Measurements from ENCODE around the gene MCMBP.

GRCh38 chr10:119801176-119801575 lies 71.5 kb downstream of the MCMBP start:
- TF ChIP-seq NFIC (IDR thresholded peaks at IDR 0.05) (no peak), MAX (IDR thresholded peaks at IDR 0.05) (no peak), YY1 (IDR thresholded peaks at IDR 0.05; ENCODE audit: low read depth) (no peak), TEAD4 (IDR thresholded peaks at IDR 0.05) (no peak), TAF1 (IDR thresholded peaks at IDR 0.05; ENCODE audit: low read depth) (no peak), RAD21 (IDR thresholded peaks at IDR 0.05; ENCODE audit: low read depth) (no peak), CEBPB (IDR thresholded peaks at IDR 0.05) (no peak), EGR1 (IDR thresholded peaks at IDR 0.05) (no peak)
